Stomach (tissue), 9 donors: ENCODE measurements around the gene NEURL3. TPM values are rescaled to one million over a fixed set of nuclear protein-coding genes. Genes with fewer than 3 reads are reported as not detected.

ENCODE experiments used
- DNase-seq, 2 donors: peaks; one replicate each; pipeline versions ENCODE4 v3.0.0 to v3.0.0-alpha.2; 2013 to 2019
- H3K27ac ChIP-seq, 5 donors: fragments of 200-600 bp in 4 of 5; sonication (generic) in 4 of 5; one replicate each; pipeline ENCODE4 v1.5.1; 2013 to 2019; ENCODE audit warnings: mild to moderate bottlenecking in 1 of 5, moderate library complexity in 1 of 5
- H3K27me3 ChIP-seq, 3 donors: fragments of 200-600 bp; sonication (generic); one replicate each; pipeline ENCODE4 v1.5.1; 2017 to 2019; ENCODE audit warnings: mixed run types in 1 of 3
- H3K36me3 ChIP-seq, 4 donors: fragments of 200-600 bp; sonication (generic); 1 replicate in 3 of 4; 2 replicates in 1 of 4; pipeline ENCODE4 v1.5.1; 2016 to 2019
- H3K4me1 ChIP-seq, 4 donors: fragments of 200-600 bp; sonication (generic); one replicate each; pipeline ENCODE4 v1.5.1; 2016 to 2019
- H3K4me3 ChIP-seq, 4 donors: fragments of 200-600 bp; sonication (generic) in 3 of 4; one replicate each; pipeline ENCODE4 v1.5.1; 2016 to 2019; ENCODE audit warnings: mild to moderate bottlenecking in 1 of 4
- H3K9me3 ChIP-seq, 4 donors: fragments of 200-600 bp; sonication (generic); one replicate each; pipeline ENCODE4 v1.5.1; 2016 to 2019
- EP300 ChIP-seq: sonication (generic); formaldehyde crosslinking; IDR thresholded peaks from one replicate; pipeline ENCODE4 v1.6.1; 2017; ENCODE audit warnings: antibody characterized with exemption
- POLR2A ChIP-seq, 4 donors: fragments of 450-650 bp; IDR thresholded peaks; one replicate each; pipeline ENCODE4 v1.6.1; 2016; ENCODE audit warnings: antibody characterized with exemption in 4 of 4, control low read depth in 2 of 4, mild to moderate bottlenecking in 1 of 4, moderate library complexity in 1 of 4
- POLR2AphosphoS5 ChIP-seq, 3 donors: sonication (generic); formaldehyde crosslinking; IDR thresholded peaks; one replicate each; pipeline ENCODE4 v1.6.1; 2016; ENCODE audit warnings: antibody characterized with exemption in 3 of 3
- WGBS, 5 donors: extraction: QIAGEN DNeasy Blood & Tissue Kit in 3 of 5; methylation state at CpG; one replicate each; pipeline versions ENCODE4 v1.1.5 to v1.1.7; 2013 to 2018; 5-methylcytosine and 5-hydroxymethylcytosine counted together
- intact Hi-C: fragments of 100-400 bp; cut with DNase I; formaldehyde crosslinking; loops from one replicate; pipeline ENCODE4 v1.15.1; 2023; ENCODE audit warnings: low total_unique reads
- polyA plus RNA-seq, 3 donors: library from polyadenylated mRNA; stranded (reverse); fragments of 200-250 nt; gene quantifications; one replicate each; pipeline ENCODE4 v1.2.3, GENCODE V29; 2013
- total RNA-seq, 5 donors: library from RNA; depleted of rRNA; stranded (reverse); fragments of >200 nt; gene quantifications; one replicate each; pipeline versions ENCODE4 v1.1.0 to v1.2.3, GENCODE V29; 2014 to 2016
- TF ChIP-seq, protein P1 (sequence below), 7 experiments: fragments of 450-650 bp in 4 of 7; fragments of 200-600 bp in 3 of 7; sonication (generic) in 3 of 7; IDR thresholded peaks; one replicate each; pipeline ENCODE4 v1.5.1; 2016 to 2019; ENCODE audit warnings: antibody characterized with exemption in 7 of 7, control low read depth in 2 of 7, mild to moderate bottlenecking in 1 of 7
- donor health status: healthy with polysubstance abuse.
- donor health status: Bipolar disorder and iron deficiency.
- donor health status: healthy.

NEURL3 gene
- total and polyA plus RNA-seq, 8 donors: 0.50 to 12.7 (median 1.6) TPM; not detected in 4

DNA sequence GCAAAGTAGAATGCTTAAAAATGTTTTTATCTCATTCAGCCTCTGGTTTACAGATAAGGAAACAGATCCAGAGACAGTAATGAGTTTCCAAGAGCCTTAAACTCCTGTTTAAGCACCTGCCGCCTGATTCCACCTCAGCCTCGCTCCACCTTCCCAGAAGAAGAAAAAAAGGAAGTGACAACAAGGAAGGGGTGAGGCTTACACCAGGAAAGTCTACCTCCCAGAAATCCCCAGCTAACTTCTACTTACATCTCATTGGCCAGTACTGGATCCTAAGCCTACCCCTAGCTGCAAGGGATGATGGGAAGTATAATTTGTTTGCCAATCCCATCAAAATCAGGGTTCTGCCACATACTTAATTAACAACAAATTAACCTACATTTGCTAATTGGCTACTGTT lies 16.1 kb upstream of the NEURL3 start:
- no peak overlapping the region for H3K4me3 ChIP-seq
- TF ChIP-seq POLR2AphosphoS5 (IDR thresholded peaks at IDR 0.05) (no peak), POLR2A (IDR thresholded peaks at IDR 0.05) (no peak), EP300 (no peak)
- TF ChIP-seq, protein P1, sequence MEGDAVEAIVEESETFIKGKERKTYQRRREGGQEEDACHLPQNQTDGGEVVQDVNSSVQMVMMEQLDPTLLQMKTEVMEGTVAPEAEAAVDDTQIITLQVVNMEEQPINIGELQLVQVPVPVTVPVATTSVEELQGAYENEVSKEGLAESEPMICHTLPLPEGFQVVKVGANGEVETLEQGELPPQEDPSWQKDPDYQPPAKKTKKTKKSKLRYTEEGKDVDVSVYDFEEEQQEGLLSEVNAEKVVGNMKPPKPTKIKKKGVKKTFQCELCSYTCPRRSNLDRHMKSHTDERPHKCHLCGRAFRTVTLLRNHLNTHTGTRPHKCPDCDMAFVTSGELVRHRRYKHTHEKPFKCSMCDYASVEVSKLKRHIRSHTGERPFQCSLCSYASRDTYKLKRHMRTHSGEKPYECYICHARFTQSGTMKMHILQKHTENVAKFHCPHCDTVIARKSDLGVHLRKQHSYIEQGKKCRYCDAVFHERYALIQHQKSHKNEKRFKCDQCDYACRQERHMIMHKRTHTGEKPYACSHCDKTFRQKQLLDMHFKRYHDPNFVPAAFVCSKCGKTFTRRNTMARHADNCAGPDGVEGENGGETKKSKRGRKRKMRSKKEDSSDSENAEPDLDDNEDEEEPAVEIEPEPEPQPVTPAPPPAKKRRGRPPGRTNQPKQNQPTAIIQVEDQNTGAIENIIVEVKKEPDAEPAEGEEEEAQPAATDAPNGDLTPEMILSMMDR (IDR thresholded peaks at IDR 0.05): no peak
- WGBS, 5 donors: 63 to 83% (median 70%) methylated on average over 2 of the region's 2 CpGs
- H3K9me3 ChIP-seq: peaks cover 0 to 7% (median 2%) of the 10 kb centered on the region in 4 donors
- no peak for DNase-seq
- intact Hi-C loops: no loop called here
- no peaks in the 10 kb centered on the region for H3K27me3 ChIP-seq
- H3K36me3 ChIP-seq: no peaks in the 10 kb centered on the region
- peaks cover 0 to 7% (median 3%) of the 10 kb centered on the region in 4 donors for H3K4me1 ChIP-seq
- H3K27ac ChIP-seq: no peak overlapping the region

DNA sequence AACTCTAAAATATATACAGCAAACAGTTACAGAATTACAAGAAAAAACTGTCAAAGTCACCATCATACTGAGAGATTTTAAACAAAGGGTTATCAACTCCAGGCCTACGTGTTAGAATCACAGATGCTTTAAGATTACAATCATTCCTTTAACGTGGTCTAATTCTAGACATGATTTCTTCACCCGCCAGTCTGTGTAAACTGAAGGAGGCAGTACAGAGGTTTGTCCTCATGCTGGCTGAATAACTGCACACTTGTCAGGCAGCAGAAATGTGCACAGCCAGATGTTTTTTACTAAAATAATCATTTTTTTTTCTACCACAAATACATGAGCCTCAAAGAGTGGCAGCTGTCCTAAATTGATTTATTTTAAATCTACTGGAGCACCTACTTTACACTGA lies 15.5 kb upstream of the NEURL3 start:
- TF ChIP-seq POLR2AphosphoS5 (IDR thresholded peaks at IDR 0.05) (no peak), POLR2A (IDR thresholded peaks at IDR 0.05) (no peak), EP300 (no peak)
- TF ChIP-seq, protein P1 (IDR thresholded peaks at IDR 0.05): no peak
- Histone ChIP-seq H3K4me1 (peaks cover 0 to 7% (median 3%) of the 10 kb centered on the region in 4 donors), H3K4me3 (no peak overlapping the region), H3K36me3 (no peaks in the 10 kb centered on the region), H3K9me3 (peaks cover 0 to 7% (median 2%) of the 10 kb centered on the region in 4 donors), H3K27ac (no peak overlapping the region), H3K27me3 (no peaks in the 10 kb centered on the region)
- DNase-seq: no peak
- 59 to 66% (median 64%) methylated on average over 3 of the region's 3 CpGs for whole genome bisulfite sequencing, 5 donors
- intact Hi-C loops: no loop called here

DNA sequence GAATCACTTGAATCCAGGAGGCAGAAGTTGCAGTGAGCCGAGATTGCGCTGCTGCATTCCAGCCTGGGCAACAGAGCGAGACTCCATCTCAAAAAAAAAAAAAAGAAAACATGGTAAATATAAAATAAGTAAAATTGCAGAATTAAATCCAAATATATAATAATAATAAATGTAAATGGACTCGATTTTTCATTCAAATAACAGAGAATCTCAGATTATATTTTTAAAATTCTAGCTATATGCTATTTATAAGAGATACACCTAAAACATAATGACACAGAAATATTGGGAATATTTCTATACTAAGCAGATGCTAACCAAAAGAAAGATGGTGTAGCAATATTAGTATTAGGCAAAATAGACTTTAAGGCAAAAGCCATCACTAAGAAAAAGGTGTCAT lies 15.1 kb upstream of the NEURL3 start:
- Histone ChIP-seq H3K4me3 (no peak overlapping the region), H3K4me1 (peaks cover 0 to 7% (median 3%) of the 10 kb centered on the region in 4 donors), H3K27me3 (no peaks in the 10 kb centered on the region), H3K36me3 (no peaks in the 10 kb centered on the region), H3K27ac (no peak overlapping the region), H3K9me3 (peaks cover 0 to 7% (median 2%) of the 10 kb centered on the region in 4 donors)
- intact Hi-C loops: no loop called here
- 78 to 87% (median 85%) methylated on average over 4 of the region's 4 CpGs for WGBS, 5 donors
- TF ChIP-seq POLR2AphosphoS5 (IDR thresholded peaks at IDR 0.05) (no peak), POLR2A (IDR thresholded peaks at IDR 0.05) (no peak), EP300 (no peak)
- TF ChIP-seq, protein P1 (IDR thresholded peaks at IDR 0.05): no peak
- no peak for DNase-seq

DNA sequence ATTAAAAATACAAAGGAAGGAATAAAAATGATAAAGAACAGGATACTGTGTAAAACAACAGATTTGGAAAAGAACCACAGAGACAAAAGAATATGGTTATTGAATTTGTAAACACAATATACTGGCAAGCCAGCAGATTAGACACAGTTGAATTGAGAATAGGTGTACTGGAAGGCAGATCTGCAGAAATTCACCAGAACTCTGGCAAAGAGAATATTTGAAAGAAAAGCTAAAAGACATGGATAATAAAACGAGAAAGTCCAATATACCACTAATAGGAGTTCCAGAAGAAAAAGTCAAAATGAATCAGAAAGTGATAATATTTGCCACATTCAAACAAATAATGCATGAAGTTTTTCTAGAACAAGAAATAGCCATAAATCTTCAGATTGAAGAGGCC lies 11.9 kb upstream of the NEURL3 start:
- 86 to 95% (median 88%) methylated on average over 1 of the region's 1 CpG for WGBS, 5 donors
- Histone ChIP-seq H3K27me3 (no peaks in the 10 kb centered on the region), H3K4me3 (no peak overlapping the region), H3K4me1 (no peaks in the 10 kb centered on the region), H3K27ac (no peak overlapping the region), H3K9me3 (peaks cover 0 to 7% (median 2%) of the 10 kb centered on the region in 4 donors), H3K36me3 (no peaks in the 10 kb centered on the region)
- TF ChIP-seq, protein P1 (IDR thresholded peaks at IDR 0.05): no peak
- TF ChIP-seq EP300 (no peak), POLR2A (IDR thresholded peaks at IDR 0.05) (no peak), POLR2AphosphoS5 (IDR thresholded peaks at IDR 0.05) (no peak)
- intact Hi-C loops: no loop called here
- no peak for DNase-seq
